Adrenal gland (tissue), 5 donors: ENCODE data around the gene MPL.

Experiments
- POLR2A ChIP-seq, 2 donors: fragments of 450-650 bp; IDR thresholded peaks; one replicate each; pipeline ENCODE4 v1.6.1; 2017; ENCODE audit warnings: antibody characterized with exemption in 2 of 2, mild to moderate bottlenecking in 2 of 2, moderate library complexity in 1 of 2
- TF ChIP-seq, protein P1 (sequence below), 6 experiments: fragments of 450-650 bp in 4 of 6; fragments of 200-600 bp in 2 of 6; sonication (generic) in 1 of 6; IDR thresholded peaks; 1 replicate in 5 of 6; 2 replicates in 1 of 6; pipeline versions ENCODE4 v1.5.1 to v1.8.0; 2016 to 2021; ENCODE audit warnings: antibody characterized with exemption in 6 of 6, mild to moderate bottlenecking in 2 of 6, moderate library complexity in 1 of 6
- donor health status: DM: no; HTN: no; CAD: no.

DNA sequence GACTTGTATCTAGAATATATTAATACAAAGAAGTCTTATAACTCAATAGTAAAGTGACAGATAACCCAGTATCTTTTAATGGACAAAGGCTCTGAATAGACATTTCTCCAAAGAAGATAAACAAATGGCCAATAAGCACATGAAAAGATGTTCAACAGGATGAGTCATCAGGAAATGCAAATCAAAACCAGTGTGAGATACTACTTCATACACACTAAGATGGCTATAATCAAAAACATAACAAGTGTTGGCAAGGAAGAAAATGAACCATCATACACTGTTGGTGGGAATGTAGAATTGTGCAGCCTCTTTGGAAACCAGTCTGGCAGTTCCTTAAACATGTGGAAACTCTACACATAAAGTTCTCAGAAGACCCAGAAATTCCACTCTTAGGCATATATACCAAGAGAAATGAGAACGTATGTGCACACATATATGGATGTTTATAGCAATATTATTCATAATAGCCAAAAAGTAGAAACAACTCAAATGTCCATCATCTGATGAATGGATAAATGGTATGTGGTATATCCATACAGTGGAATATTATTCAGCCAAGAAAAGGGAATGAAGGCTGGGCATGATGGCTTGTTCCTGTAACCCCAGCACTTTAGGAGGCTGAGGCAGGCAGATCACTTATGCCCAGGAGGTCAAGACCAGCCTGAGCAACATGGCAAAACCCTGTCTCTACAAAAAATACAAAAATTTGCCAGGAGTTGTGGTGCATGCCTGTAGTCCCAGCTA, 9.9 kb upstream of the MPL start:
- no peak for TF ChIP-seq POLR2A (IDR thresholded peaks at IDR 0.05)
- TF ChIP-seq, protein P1, sequence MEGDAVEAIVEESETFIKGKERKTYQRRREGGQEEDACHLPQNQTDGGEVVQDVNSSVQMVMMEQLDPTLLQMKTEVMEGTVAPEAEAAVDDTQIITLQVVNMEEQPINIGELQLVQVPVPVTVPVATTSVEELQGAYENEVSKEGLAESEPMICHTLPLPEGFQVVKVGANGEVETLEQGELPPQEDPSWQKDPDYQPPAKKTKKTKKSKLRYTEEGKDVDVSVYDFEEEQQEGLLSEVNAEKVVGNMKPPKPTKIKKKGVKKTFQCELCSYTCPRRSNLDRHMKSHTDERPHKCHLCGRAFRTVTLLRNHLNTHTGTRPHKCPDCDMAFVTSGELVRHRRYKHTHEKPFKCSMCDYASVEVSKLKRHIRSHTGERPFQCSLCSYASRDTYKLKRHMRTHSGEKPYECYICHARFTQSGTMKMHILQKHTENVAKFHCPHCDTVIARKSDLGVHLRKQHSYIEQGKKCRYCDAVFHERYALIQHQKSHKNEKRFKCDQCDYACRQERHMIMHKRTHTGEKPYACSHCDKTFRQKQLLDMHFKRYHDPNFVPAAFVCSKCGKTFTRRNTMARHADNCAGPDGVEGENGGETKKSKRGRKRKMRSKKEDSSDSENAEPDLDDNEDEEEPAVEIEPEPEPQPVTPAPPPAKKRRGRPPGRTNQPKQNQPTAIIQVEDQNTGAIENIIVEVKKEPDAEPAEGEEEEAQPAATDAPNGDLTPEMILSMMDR (IDR thresholded peaks at IDR 0.05): no peak
